Measurements from ENCODE around the gene SRPK2.
"Not testable (repeated sequence)": the region's sequence is repeated elsewhere in the genome, so short reads cannot be mapped to it uniquely, and the experiment has no call there.

The SRPK2 gene

DNA sequence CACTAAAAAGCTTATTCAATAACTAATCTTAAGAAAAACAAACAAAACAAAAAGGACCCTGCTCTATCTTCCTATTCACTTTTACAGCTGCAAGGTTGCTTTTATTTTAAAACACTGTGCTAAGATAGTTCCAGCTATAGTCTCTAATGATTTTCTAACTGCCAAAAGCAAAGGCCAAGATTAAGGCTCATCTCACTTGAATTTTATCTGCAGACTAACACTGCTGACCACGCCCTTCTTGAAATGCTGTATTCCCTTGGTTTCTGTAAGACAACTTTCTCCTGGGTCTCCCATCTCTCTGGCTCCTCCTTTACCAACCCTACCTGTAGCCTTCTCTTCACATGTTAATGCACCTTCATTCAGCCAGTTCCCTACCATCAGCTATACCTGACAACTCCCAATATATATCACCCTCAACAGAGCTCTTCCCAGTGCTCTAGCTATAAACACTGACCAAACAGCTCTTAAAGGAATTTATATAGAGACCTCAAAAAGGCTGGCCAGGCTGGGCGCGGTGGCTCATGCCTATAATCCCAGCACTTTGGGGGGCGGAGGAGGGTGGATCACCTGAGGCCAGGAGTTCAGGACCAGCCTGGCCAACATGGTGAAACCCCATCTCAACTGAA is 11.7 kb downstream of the SRPK2 start:
- DNase-seq (ENCODE audit: low read depth) = no peak

DNA sequence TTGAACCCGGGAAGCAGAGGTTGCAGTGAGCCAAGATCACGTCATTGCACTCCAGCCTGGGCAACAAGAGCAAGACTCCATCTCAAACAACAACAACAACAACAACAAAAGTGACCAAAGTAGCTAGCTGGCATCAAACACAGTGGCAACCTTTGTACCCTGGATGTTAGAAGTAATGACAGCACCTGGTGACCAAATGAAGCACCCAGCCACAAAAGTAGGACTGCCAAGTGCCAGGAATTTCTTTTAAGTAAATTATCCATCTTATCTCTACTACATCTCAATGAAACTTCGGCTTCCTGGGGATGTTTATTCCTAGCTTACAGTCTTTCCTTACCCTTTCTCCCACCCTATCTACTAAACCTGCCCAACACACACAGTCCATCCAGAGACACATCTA is 18.8 kb downstream of the SRPK2 start:
- peak; percentile 23 for DNase-seq (ENCODE audit: low read depth)

GRCh38 chr7:105367458-105367857 is 21.3 kb downstream of the SRPK2 start:
- DNase-seq (ENCODE audit: low read depth) = no peak

- DNase-seq (ENCODE audit: low read depth) = no peak
Observed at GRCh38 chr7:105365541-105366534, 22.9 kb downstream of the SRPK2 start.

- peak; percentile 34 for DNase-seq (ENCODE audit: low read depth)
Observed at GRCh38 chr7:105364684-105365083, 24.0 kb downstream of the SRPK2 start.

DNA sequence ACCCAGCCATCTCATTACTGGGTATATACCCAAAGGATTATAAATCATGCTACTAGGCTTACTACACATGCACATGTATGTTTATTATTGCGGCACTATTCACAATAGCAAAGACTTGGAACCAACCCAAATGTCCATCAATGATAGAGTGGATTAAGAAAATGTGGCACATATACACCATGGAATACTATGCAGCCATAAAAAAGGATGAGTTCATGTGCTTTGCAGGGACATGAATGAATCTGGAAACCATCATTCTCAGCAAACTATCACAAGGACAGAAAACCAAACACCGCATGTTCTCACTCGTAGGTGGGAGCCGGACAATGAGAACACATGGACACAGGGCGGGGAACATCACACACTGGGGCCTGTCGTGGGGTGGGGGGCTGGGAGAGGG is 25.1 kb downstream of the SRPK2 start:
- not testable (repeated sequence) for DNase-seq (ENCODE audit: low read depth)

GRCh38 chr7:105362685-105363084 is 26.0 kb downstream of the SRPK2 start:
- DNase-seq (ENCODE audit: low read depth) = not testable (repeated sequence)

DNA sequence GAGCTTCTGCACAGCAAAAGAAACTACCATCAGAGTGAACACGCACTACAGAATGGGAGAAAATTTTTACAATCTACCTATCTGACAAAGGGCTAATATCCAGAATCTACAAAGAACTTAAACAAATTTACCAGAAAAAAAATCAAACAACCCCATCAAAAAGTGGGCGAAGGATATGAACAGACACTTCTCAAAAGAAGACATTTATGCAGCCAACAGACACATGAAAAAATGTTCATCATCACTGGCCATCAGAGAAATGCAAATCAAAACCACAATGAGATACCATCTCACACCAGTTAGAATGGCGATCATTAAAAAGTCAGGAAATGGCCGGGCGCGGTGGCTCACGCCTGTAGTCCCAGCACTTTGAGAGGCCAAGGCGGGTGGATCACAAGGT is 26.7 kb downstream of the SRPK2 start:
- DNase-seq (ENCODE audit: low read depth) = not testable (repeated sequence)

GRCh38 chr7:105360149-105360548 is 28.6 kb downstream of the SRPK2 start:
- not testable (repeated sequence) for DNase-seq (ENCODE audit: low read depth)

GRCh38 chr7:105355701-105356100 is 33.0 kb downstream of the SRPK2 start:
- no peak for DNase-seq (ENCODE audit: low read depth)

DNA sequence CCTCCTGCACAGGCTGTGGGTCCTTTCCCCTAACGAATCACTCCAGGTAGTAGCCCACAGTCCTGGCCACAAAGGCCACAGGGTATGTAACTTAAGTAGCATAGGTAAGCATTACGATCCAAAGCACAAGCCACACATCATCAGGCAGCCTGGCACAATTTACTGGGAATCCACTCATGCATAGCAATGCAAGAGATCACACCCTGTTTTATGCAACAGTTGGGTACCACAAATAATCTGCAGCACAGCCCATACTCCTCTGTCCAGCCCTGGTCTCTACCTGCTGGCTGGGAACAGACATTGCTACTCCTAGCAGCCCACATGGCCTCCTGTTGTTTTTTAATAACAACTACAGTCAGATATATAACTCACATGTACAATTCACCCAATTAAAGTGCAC is 34.3 kb downstream of the SRPK2 start:
- no peak for DNase-seq (ENCODE audit: low read depth)

- DNase-seq (ENCODE audit: low read depth) = peak; percentile 16
Observed at GRCh38 chr7:105353752-105354328, 34.9 kb downstream of the SRPK2 start.

DNA sequence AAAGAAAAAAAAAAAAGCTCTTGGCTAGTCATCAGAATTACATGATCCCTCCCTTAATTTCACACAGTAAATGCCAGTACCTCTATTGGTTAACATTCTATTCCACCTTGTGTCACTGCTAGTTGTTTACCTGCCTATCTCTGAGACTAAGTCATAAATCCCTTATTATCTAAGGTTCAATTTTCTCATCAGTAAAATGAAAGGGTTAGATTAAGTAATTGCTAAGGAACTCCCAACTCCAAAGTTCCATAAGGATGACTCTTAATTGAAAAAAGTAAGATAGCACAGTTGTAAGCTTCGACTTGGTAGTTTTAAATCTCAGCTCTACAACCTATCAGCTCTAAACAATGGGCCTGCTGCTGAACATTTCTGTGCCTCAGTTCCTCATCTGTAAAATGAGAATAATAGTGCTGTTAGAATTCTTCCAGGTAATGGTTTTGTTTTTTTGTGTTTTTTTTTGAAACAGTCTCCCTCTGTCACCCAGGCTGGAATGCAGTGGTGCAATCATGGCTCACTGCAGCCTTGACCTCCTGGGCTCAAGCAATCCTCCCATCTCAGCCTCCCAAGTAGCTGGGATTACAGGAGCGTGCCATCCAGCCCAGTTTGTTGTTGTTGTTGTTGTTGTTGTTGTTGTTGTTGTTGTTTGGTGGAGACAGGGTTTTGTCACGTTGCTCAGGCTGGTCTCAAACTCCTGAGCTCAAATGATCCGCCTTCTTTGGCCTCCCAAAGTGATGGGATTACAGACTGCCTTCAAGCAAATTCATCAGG is 35.6 kb downstream of the SRPK2 start:
- DNase-seq (ENCODE audit: low read depth) = peak; percentile 25

DNA sequence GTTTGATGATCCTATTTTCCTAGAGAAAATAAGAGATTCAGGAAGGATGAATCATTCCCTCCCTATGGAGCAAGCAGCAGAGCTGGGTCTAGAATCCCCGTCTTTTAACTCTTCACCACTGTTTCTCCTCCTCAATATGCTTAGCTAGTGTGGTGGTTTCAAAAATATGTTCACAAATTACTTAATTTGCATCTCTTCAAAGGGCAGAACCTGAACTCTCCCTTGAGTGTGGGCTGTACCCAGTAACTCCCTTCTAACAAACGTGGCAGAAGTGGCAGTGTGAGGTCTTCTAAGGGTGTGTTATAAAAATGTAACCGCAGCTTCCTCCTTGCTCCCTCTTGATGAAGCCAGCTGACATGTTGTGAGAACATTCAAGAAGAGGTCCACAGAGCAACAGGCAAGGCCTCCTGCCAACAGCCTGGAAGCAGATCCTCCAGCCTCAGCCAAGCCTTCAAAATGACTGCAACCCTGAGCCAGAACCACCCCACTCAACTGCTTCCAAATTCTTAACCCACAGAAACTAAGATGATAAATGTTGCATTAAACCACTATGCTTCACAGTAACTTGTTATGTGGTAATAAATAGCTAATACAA is 36.6 kb downstream of the SRPK2 start:
- peak; percentile 95 for DNase-seq (ENCODE audit: low read depth)

- DNase-seq (ENCODE audit: low read depth) = no peak
Observed at GRCh38 chr7:105350906-105351305, 37.8 kb downstream of the SRPK2 start.

- DNase-seq (ENCODE audit: low read depth) = not testable (repeated sequence)
Observed at GRCh38 chr7:105348177-105348576, 40.5 kb downstream of the SRPK2 start.

- no peak for DNase-seq (ENCODE audit: low read depth)
Observed at GRCh38 chr7:105346593-105347322, 42.0 kb downstream of the SRPK2 start.

DNA sequence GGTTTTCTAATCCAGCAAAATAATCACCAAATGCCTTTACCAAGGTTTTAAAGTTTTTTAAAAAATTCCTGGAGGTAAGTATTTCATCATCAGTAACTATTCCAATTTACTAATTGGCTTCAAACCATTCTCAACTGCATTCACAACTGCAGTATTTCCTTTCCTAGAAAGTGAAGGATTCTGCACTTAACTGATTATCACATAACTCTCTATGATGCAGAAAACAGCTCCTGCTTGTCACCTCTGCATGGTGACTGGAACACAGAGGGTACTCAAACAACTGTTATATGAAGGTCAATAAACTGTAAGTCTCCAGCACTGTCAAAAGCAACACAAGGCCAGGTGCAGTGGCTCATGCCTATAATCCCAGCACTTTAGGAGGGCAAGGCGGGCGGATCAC is 42.6 kb downstream of the SRPK2 start:
- DNase-seq (ENCODE audit: low read depth) = no peak

GRCh38 chr7:105345725-105346124 is 43.0 kb downstream of the SRPK2 start:
- DNase-seq (ENCODE audit: low read depth) = no peak

- no peak for DNase-seq (ENCODE audit: low read depth)
Observed at GRCh38 chr7:105345003-105345402, 43.7 kb downstream of the SRPK2 start.

Measured in EH (cell line).